HepG2 (cell line): Measurements from ENCODE around the gene PAIP1. TPM values are rescaled to one million over a fixed set of nuclear protein-coding genes. Genes with fewer than 3 reads are reported as not detected.

Experiments used
- FLYWCH1 ChIP-seq: sonication (generic); formaldehyde crosslinking; IDR thresholded peaks from 2 replicates; pipeline ENCODE4 v1.8.1; 2023; ENCODE audit warnings: mild to moderate bottlenecking, missing genetic modification reagents
- FOXM1 ChIP-seq: sonication (generic); formaldehyde crosslinking; IDR thresholded peaks from 2 replicates; pipeline ENCODE4 v1.5.0; 2020; ENCODE audit warnings: missing genetic modification reagents
- PAWR ChIP-seq: sonication (generic); formaldehyde crosslinking; IDR thresholded peaks from 2 replicates; pipeline ENCODE4 v1.4.0; 2020; ENCODE audit warnings: missing genetic modification reagents, mild to moderate bottlenecking, borderline replicate concordance
- SRSF9 ChIP-seq: fragments of 200-400 bp; formaldehyde crosslinking; IDR thresholded peaks from 2 replicates; pipeline ENCODE4 v1.6.1; 2018; ENCODE audit warnings: borderline replicate concordance, mild to moderate bottlenecking, low read depth, low read length; ENCODE audit not compliant: insufficient read depth, poor library complexity, severe bottlenecking
- ZBTB1 ChIP-seq: sonication (generic); formaldehyde crosslinking; IDR thresholded peaks from 2 replicates; pipeline ENCODE4 v1.4.0; 2020; ENCODE audit warnings: missing genetic modification reagents, borderline replicate concordance
- ZBTB8A ChIP-seq: sonication (generic); formaldehyde crosslinking; IDR thresholded peaks from 2 replicates; pipeline ENCODE4 v1.4.0; 2020; ENCODE audit warnings: mild to moderate bottlenecking, low read depth, missing genetic modification reagents, borderline replicate concordance
- ZNF264 ChIP-seq: sonication (generic); formaldehyde crosslinking; IDR thresholded peaks from 2 replicates; pipeline ENCODE4 v1.4.0; 2020; ENCODE audit warnings: missing genetic modification reagents
- ZNF557 ChIP-seq: sonication (generic); formaldehyde crosslinking; IDR thresholded peaks from 2 replicates; pipeline ENCODE4 v1.4.0; 2020; ENCODE audit warnings: missing genetic modification reagents
- ZNF589 ChIP-seq: sonication (generic); formaldehyde crosslinking; conservative IDR thresholded peaks from 2 replicates; pipeline ENCODE4 v1.8.0; 2022; ENCODE audit warnings: mild to moderate bottlenecking, moderate library complexity, missing genetic modification reagents
- ZNF607 ChIP-seq: sonication (generic); formaldehyde crosslinking; IDR thresholded peaks from 2 replicates; pipeline ENCODE4 v1.5.1; 2020; ENCODE audit warnings: missing genetic modification reagents, mild to moderate bottlenecking, borderline replicate concordance
- ZNF761 ChIP-seq: sonication (generic); formaldehyde crosslinking; conservative IDR thresholded peaks from 2 replicates; pipeline ENCODE4 v1.4.0; 2020; ENCODE audit warnings: mild to moderate bottlenecking, missing genetic modification reagents
- polyA plus RNA-seq, 8 experiments: library from polyadenylated mRNA; depleted of rRNA in 3 of 8; stranded (reverse) in 7 of 8; unstranded in 1 of 8; fragments of >200 nt; fragmentation: Illumina TruSeq in 4 of 8; extraction: Trizol in 4 of 8; gene quantifications; 2 replicates each; pipeline versions ENCODE4 v1.2.1 to v1.2.3, GENCODE V29; 2011 to 2016; ENCODE audit warnings: low read depth in 4 of 8, missing spikeins in 1 of 8, mixed read lengths in 1 of 8; ENCODE audit not compliant: insufficient read depth in 1 of 8
- total RNA-seq, 5 experiments: library from RNA; depleted of rRNA; stranded (reverse); fragments of >200 nt; fragmentation: Illumina TruSeq; extraction: Trizol; gene quantifications; 2 replicates each; pipeline ENCODE4 v1.2.3, GENCODE V29; 2016; ENCODE audit warnings: low read depth in 1 of 5
- TF ChIP-seq, protein P1 (sequence below): sonication (generic); formaldehyde crosslinking; IDR thresholded peaks from 2 replicates; pipeline ENCODE4 v1.4.0; 2020; ENCODE audit warnings: missing genetic modification reagents
- TF ChIP-seq, protein P2 (sequence below): IDR thresholded peaks from 2 replicates; pipeline ENCODE4 v1.6.1; 2018; ENCODE audit warnings: missing genetic modification reagents, mild to moderate bottlenecking, missing compliant biosample characterization
- TF ChIP-seq, protein P3 (sequence below): sonication (generic); formaldehyde crosslinking; IDR thresholded peaks from 2 replicates; pipeline ENCODE4 v1.4.0; 2020; ENCODE audit warnings: mild to moderate bottlenecking, low read depth, missing genetic modification reagents
- TF ChIP-seq, protein P4 (sequence below): sonication (generic); formaldehyde crosslinking; IDR thresholded peaks from 2 replicates; pipeline ENCODE4 v1.4.0; 2020; ENCODE audit warnings: mild to moderate bottlenecking, missing genetic modification reagents, borderline replicate concordance
- TF ChIP-seq, protein P5 (sequence below): sonication (generic); formaldehyde crosslinking; IDR thresholded peaks from 2 replicates; pipeline ENCODE4 v1.5.0; 2020; ENCODE audit warnings: missing genetic modification reagents

The PAIP1 gene
- total and polyA plus RNA-seq, 2 of the 13 experiments (the other 11 are each of a cell fraction or from before 2014, with no cell fraction given): 96.6 to 116 TPM

DNA sequence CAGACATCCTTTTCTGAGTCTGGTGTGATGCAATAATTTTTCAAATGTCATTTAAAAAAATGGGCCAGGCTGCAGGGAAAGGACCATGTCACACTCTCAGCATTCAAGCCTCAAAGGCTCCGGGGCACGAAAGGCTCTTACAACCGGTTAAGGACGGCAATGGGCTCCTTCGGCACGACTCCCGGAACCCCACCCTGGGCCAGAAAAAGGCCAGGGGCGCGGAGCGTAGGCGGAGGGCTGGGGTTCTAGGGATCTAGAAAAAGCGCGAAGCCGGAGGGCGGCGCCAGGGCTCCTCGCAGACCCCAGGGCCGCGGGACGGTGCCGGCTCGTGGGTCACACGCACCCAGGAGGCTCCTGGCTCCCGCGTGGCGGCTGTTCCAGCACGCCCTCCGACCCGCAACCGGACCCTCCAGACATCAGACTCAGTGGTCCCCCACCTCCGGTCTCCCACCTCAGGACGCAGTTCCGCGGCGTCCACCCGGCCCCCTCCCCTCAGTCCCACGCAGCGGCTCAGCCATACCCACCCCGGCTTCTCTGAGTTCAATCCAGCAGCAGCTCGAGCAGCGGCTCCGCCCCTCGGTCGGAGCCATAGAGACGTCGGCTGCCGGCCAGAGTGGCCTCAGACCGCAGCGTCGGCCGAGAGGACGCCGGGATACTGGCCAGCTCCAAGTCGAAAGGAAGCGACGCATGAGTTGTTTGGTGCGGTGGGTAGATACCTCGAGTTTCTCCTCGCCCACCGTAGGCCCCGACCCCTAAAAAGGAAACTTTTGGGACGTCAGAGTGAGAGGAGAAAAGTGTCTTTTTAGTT, 73.4 kb downstream of the PAIP1 start, which contains the start of gene TMEM267 (continued):
- TF ChIP-seq, protein P1, sequence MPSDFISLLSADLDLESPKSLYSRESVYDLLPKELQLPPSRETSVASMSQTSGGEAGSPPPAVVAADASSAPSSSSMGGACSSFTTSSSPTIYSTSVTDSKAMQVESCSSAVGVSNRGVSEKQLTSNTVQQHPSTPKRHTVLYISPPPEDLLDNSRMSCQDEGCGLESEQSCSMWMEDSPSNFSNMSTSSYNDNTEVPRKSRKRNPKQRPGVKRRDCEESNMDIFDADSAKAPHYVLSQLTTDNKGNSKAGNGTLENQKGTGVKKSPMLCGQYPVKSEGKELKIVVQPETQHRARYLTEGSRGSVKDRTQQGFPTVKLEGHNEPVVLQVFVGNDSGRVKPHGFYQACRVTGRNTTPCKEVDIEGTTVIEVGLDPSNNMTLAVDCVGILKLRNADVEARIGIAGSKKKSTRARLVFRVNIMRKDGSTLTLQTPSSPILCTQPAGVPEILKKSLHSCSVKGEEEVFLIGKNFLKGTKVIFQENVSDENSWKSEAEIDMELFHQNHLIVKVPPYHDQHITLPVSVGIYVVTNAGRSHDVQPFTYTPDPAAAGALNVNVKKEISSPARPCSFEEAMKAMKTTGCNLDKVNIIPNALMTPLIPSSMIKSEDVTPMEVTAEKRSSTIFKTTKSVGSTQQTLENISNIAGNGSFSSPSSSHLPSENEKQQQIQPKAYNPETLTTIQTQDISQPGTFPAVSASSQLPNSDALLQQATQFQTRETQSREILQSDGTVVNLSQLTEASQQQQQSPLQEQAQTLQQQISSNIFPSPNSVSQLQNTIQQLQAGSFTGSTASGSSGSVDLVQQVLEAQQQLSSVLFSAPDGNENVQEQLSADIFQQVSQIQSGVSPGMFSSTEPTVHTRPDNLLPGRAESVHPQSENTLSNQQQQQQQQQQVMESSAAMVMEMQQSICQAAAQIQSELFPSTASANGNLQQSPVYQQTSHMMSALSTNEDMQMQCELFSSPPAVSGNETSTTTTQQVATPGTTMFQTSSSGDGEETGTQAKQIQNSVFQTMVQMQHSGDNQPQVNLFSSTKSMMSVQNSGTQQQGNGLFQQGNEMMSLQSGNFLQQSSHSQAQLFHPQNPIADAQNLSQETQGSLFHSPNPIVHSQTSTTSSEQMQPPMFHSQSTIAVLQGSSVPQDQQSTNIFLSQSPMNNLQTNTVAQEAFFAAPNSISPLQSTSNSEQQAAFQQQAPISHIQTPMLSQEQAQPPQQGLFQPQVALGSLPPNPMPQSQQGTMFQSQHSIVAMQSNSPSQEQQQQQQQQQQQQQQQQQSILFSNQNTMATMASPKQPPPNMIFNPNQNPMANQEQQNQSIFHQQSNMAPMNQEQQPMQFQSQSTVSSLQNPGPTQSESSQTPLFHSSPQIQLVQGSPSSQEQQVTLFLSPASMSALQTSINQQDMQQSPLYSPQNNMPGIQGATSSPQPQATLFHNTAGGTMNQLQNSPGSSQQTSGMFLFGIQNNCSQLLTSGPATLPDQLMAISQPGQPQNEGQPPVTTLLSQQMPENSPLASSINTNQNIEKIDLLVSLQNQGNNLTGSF (CRISPR knock-in tag): peak; percentile 23; the same call in 1 of the 2 replicates
- TF ChIP-seq ZNF264: no peak; the same call in 1 of the 2 replicates
- TF ChIP-seq, protein P2, sequence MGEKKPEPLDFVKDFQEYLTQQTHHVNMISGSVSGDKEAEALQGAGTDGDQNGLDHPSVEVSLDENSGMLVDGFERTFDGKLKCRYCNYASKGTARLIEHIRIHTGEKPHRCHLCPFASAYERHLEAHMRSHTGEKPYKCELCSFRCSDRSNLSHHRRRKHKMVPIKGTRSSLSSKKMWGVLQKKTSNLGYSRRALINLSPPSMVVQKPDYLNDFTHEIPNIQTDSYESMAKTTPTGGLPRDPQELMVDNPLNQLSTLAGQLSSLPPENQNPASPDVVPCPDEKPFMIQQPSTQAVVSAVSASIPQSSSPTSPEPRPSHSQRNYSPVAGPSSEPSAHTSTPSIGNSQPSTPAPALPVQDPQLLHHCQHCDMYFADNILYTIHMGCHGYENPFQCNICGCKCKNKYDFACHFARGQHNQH (CRISPR knock-in tag): peak; percentile 76; the same call in 1 of the 2 replicates
- no peak for TF ChIP-seq FOXM1 (CRISPR knock-in tag)
- no peak for TF ChIP-seq ZNF557
- no peak for TF ChIP-seq FLYWCH1 (CRISPR knock-in tag)
- TF ChIP-seq, protein P3, sequence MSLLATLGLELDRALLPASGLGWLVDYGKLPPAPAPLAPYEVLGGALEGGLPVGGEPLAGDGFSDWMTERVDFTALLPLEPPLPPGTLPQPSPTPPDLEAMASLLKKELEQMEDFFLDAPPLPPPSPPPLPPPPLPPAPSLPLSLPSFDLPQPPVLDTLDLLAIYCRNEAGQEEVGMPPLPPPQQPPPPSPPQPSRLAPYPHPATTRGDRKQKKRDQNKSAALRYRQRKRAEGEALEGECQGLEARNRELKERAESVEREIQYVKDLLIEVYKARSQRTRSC (CRISPR knock-in tag): no peak
- peak; percentile 47 for TF ChIP-seq ZNF607 (CRISPR knock-in tag)
- TF ChIP-seq SRSF9: no peak
- TF ChIP-seq, protein P4, sequence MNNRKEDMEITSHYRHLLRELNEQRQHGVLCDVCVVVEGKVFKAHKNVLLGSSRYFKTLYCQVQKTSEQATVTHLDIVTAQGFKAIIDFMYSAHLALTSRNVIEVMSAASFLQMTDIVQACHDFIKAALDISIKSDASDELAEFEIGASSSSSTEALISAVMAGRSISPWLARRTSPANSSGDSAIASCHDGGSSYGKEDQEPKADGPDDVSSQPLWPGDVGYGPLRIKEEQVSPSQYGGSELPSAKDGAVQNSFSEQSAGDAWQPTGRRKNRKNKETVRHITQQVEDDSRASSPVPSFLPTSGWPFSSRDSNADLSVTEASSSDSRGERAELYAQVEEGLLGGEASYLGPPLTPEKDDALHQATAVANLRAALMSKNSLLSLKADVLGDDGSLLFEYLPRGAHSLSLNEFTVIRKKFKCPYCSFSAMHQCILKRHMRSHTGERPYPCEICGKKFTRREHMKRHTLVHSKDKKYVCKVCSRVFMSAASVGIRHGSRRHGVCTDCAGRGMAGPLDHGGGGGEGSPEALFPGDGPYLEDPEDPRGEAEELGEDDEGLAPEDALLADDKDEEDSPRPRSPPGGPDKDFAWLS (CRISPR knock-in tag): 0 out of 2 replicates have a peak, but pooled peaks have one; percentile 55
- TF ChIP-seq ZNF761 (CRISPR knock-in tag): 0 out of 2 replicates have a peak, but pooled peaks have one; percentile 31
- 0 out of 2 replicates have a peak, but pooled peaks have one; percentile 50 for TF ChIP-seq ZBTB8A
- TF ChIP-seq PAWR (CRISPR knock-in tag): no peak
- TF ChIP-seq ZNF589: peak; percentile 48; the same call in 1 of the 2 replicates
- 0 out of 2 replicates have a peak, but pooled peaks have one; percentile 45 for TF ChIP-seq ZBTB1
- TF ChIP-seq, protein P5, sequence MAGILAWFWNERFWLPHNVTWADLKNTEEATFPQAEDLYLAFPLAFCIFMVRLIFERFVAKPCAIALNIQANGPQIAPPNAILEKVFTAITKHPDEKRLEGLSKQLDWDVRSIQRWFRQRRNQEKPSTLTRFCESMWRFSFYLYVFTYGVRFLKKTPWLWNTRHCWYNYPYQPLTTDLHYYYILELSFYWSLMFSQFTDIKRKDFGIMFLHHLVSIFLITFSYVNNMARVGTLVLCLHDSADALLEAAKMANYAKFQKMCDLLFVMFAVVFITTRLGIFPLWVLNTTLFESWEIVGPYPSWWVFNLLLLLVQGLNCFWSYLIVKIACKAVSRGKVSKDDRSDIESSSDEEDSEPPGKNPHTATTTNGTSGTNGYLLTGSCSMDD (CRISPR knock-in tag): no peak
